NCI-H2029 treated with DMSO at 0.1 percent for 48 hours (cell line): Measurements from ENCODE around the gene NRBF2.
A peak's percentile ranks its signal among the peaks of the same experiment; 100 is the strongest.

Experiments
- DNase-seq: peaks from one replicate; lab custom pipeline; 2025; lab: John Stamatoyannopoulos, UW

NRBF2 gene

GRCh38 chr10:63164166-63164623 lies 31.1 kb downstream of the NRBF2 start:
- no peak for DNase-seq

- DNase-seq = no peak
Measured at GRCh38 chr10:63165249-63165648, 32.1 kb downstream of the NRBF2 start.

- peak; percentile 13 for DNase-seq
Measured at GRCh38 chr10:63166742-63167258, 33.7 kb downstream of the NRBF2 start.

GRCh38 chr10:63168821-63169462 lies 35.8 kb downstream of the NRBF2 start:
- no peak for DNase-seq

GRCh38 chr10:63169624-63170023 lies 36.5 kb downstream of the NRBF2 start:
- DNase-seq = no peak

GRCh38 chr10:63171255-63171855 lies 38.2 kb downstream of the NRBF2 start:
- DNase-seq = no peak

- no peak for DNase-seq
Measured at GRCh38 chr10:63171926-63172325, 38.8 kb downstream of the NRBF2 start.

GRCh38 chr10:63173468-63174232 lies 40.5 kb downstream of the NRBF2 start:
- DNase-seq = no peak

GRCh38 chr10:63175534-63175933 lies 42.4 kb downstream of the NRBF2 start:
- DNase-seq = no peak

- no peak for DNase-seq
Measured at GRCh38 chr10:63192826-63193225, 59.7 kb downstream of the NRBF2 start.

- no peak for DNase-seq
Measured at GRCh38 chr10:63197344-63198092, 64.4 kb downstream of the NRBF2 start.

- no peak for DNase-seq
Measured at GRCh38 chr10:63199716-63200115, 66.6 kb downstream of the NRBF2 start.

GRCh38 chr10:63200431-63200830 lies 67.3 kb downstream of the NRBF2 start:
- DNase-seq = no peak

- no peak for DNase-seq
Measured at GRCh38 chr10:63201118-63201517, 68.0 kb downstream of the NRBF2 start.
